HepG2 (cell line): ENCODE data around the gene TSPAN3. TPM values are rescaled to one million over a fixed set of nuclear protein-coding genes. Genes with fewer than 3 reads are reported as not detected.

Experiments
- CCAR2 ChIP-seq: fragments of 200-400 bp; formaldehyde crosslinking; optimal IDR thresholded peaks from 2 replicates; pipeline ENCODE3; 2018; ENCODE audit warnings: low read depth, mild to moderate bottlenecking, low read length, moderate library complexity
- HDAC6 ChIP-seq: fragments of 200-600 bp; sonication (generic); IDR thresholded peaks from 2 replicates; pipeline ENCODE4 v1.7.0; 2017; ENCODE audit warnings: mild to moderate bottlenecking, antibody characterized with exemption, low read length, low read depth
- NFE2L2 ChIP-seq: fragments of 150-350 bp; IDR thresholded peaks from 2 replicates; pipeline ENCODE4 v1.6.1; 2014; ENCODE audit warnings: low read length
- PRMT3 ChIP-seq: sonication (generic); formaldehyde crosslinking; IDR thresholded peaks from 2 replicates; pipeline ENCODE4 v1.8.1; 2022; ENCODE audit warnings: low read depth, mild to moderate bottlenecking, moderate library complexity, missing genetic modification reagents, borderline replicate concordance
- SAFB2 ChIP-seq: sonication (generic); formaldehyde crosslinking; IDR thresholded peaks from 2 replicates; pipeline ENCODE4 v1.5.1; 2020; ENCODE audit warnings: missing genetic modification reagents, low read depth, mild to moderate bottlenecking, borderline replicate concordance
- SAP130 ChIP-seq: IDR thresholded peaks from 2 replicates; pipeline ENCODE4 v1.6.1; 2016; ENCODE audit warnings: low read depth
- SP1 ChIP-seq, 2 experiments: fragments of 450-650 bp in 1 of 2; sonication (generic) in 1 of 2; formaldehyde crosslinking in 1 of 2; IDR thresholded peaks; 2 replicates each; pipeline versions ENCODE4 v1.4.0 to v1.6.1; 2016 to 2020; ENCODE audit warnings: missing genetic modification reagents in 1 of 2
- SP2 ChIP-seq: sonication (generic); formaldehyde crosslinking; IDR thresholded peaks from 2 replicates; pipeline ENCODE4 v1.5.1; 2020; ENCODE audit warnings: mild to moderate bottlenecking, missing genetic modification reagents
- SRSF4 ChIP-seq: fragments of 200-400 bp; formaldehyde crosslinking; IDR thresholded peaks from one replicate; pipeline ENCODE4 v1.6.1; 2018; ENCODE audit warnings: mild to moderate bottlenecking, low read depth, low read length, moderate library complexity; ENCODE audit not compliant: poor library complexity, severe bottlenecking
- ZKSCAN5 ChIP-seq: sonication (generic); formaldehyde crosslinking; IDR thresholded peaks from 2 replicates; pipeline ENCODE4 v1.5.1; 2020; ENCODE audit warnings: mild to moderate bottlenecking, missing genetic modification reagents
- ZNF121 ChIP-seq: sonication (generic); formaldehyde crosslinking; IDR thresholded peaks from 2 replicates; pipeline ENCODE4 v1.5.0; 2020; ENCODE audit warnings: mild to moderate bottlenecking, missing genetic modification reagents
- ZNF124 ChIP-seq: sonication (generic); formaldehyde crosslinking; IDR thresholded peaks from 2 replicates; pipeline ENCODE4 v1.4.0; 2020; ENCODE audit warnings: missing genetic modification reagents
- ZNF17 ChIP-seq: sonication (generic); formaldehyde crosslinking; IDR thresholded peaks from 2 replicates; pipeline ENCODE4 v1.5.0; 2020; ENCODE audit warnings: mild to moderate bottlenecking, missing genetic modification reagents
- ZNF230 ChIP-seq: sonication (generic); formaldehyde crosslinking; IDR thresholded peaks from 2 replicates; pipeline ENCODE4 v1.4.0; 2020; ENCODE audit warnings: mild to moderate bottlenecking, missing genetic modification reagents
- ZNF33A ChIP-seq: sonication (generic); formaldehyde crosslinking; IDR thresholded peaks from 2 replicates; pipeline ENCODE4 v1.5.1; 2020; ENCODE audit warnings: missing genetic modification reagents, mild to moderate bottlenecking, moderate library complexity, borderline replicate concordance
- ZNF598 ChIP-seq: sonication (generic); formaldehyde crosslinking; IDR thresholded peaks from 2 replicates; pipeline ENCODE4 v1.5.1; 2020; ENCODE audit warnings: mild to moderate bottlenecking, missing genetic modification reagents, borderline replicate concordance
- ZNF772 ChIP-seq: sonication (generic); formaldehyde crosslinking; IDR thresholded peaks from 2 replicates; pipeline ENCODE4 v1.5.0; 2020; ENCODE audit warnings: mild to moderate bottlenecking, missing genetic modification reagents
- polyA plus RNA-seq, 8 experiments: library from polyadenylated mRNA; depleted of rRNA in 3 of 8; stranded (reverse) in 7 of 8; unstranded in 1 of 8; fragments of >200 nt; fragmentation: Illumina TruSeq in 4 of 8; extraction: Trizol in 4 of 8; gene quantifications; 2 replicates each; pipeline versions ENCODE4 v1.2.1 to v1.2.3, GENCODE V29; 2011 to 2016; ENCODE audit warnings: low read depth in 4 of 8, missing spikeins in 1 of 8, mixed read lengths in 1 of 8; ENCODE audit not compliant: insufficient read depth in 1 of 8
- total RNA-seq, 5 experiments: library from RNA; depleted of rRNA; stranded (reverse); fragments of >200 nt; fragmentation: Illumina TruSeq; extraction: Trizol; gene quantifications; 2 replicates each; pipeline ENCODE4 v1.2.3, GENCODE V29; 2016; ENCODE audit warnings: low read depth in 1 of 5
- TF ChIP-seq, protein P1 (sequence below): IDR thresholded peaks from 2 replicates; pipeline ENCODE4 v1.4.0; 2020; ENCODE audit warnings: mild to moderate bottlenecking, missing genetic modification reagents
- TF ChIP-seq, protein P2 (sequence below): sonication (generic); formaldehyde crosslinking; IDR thresholded peaks from 2 replicates; pipeline ENCODE4 v1.8.0; 2022; ENCODE audit warnings: mild to moderate bottlenecking, missing genetic modification reagents; ENCODE audit not compliant: insufficient replicate concordance
- TF ChIP-seq, protein P3 (sequence below): sonication (generic); formaldehyde crosslinking; IDR thresholded peaks from 2 replicates; pipeline ENCODE4 v1.4.0; 2020; ENCODE audit warnings: mild to moderate bottlenecking, missing genetic modification reagents, borderline replicate concordance

TSPAN3 gene
- total and polyA plus RNA-seq, 2 of the 13 experiments (the other 11 are each of a cell fraction or from before 2014, with no cell fraction given) = 167 to 170 TPM

DNA sequence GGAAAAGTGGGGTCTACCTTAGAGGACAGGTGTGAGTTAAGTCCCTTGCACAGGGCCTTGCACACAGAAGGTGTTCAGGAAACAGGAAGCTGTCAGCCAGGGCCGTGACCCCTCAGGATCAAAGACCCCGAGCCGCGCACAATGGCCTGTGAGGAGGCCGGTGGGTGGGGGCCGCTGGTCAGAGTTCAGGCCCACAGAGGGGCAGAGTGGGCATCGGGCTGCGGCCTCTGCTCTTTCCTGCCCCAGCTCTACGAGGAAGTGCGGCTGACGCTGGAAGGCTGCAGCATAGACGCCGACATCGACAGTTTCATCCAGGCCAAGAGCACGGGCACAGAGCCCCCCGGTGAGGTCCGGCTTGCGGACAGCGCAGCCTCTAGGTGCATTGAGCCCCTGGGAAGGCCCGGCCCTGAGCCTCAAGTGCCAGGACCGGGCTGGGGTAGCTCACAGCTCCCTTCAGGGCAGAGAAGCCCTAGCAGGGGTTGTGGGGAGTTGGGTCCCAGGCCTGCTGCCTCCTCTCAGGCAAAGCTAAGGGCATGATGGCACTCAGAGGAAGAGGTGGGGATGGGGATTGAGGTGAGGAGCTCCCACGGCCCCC is 38.8 kb downstream of the TSPAN3 start (continued):
- TF ChIP-seq ZNF121 (no peak), HDAC6 (no peak), ZNF230 (0 out of 2 replicates have a peak, but pooled peaks have one; percentile 40), SRSF4 (no peak), ZNF17 (no peak), ZKSCAN5 (no peak), SAFB2 (CRISPR knock-in tag) (peak; percentile 62; the same call in 1 of the 2 replicates), NFE2L2 (no peak), PRMT3 (CRISPR knock-in tag) (no peak), SAP130 (CRISPR knock-in tag) (peak; percentile 78), ZNF772 (CRISPR knock-in tag) (no peak), ZNF124 (CRISPR knock-in tag) (no peak; the same call in 1 of the 2 replicates), SP1 (IDR thresholded peaks at IDR 0.05) (no peak), SP1 (CRISPR knock-in tag; IDR thresholded peaks at IDR 0.05) (no peak), ZNF598 (CRISPR knock-in tag) (0 out of 2 replicates have a peak, but pooled peaks have one; percentile 20), ZNF33A (CRISPR knock-in tag) (no peak), CCAR2 (peak; percentile 21), SP2 (CRISPR knock-in tag) (no peak; the same call in 1 of the 2 replicates)
- TF ChIP-seq, protein P1, sequence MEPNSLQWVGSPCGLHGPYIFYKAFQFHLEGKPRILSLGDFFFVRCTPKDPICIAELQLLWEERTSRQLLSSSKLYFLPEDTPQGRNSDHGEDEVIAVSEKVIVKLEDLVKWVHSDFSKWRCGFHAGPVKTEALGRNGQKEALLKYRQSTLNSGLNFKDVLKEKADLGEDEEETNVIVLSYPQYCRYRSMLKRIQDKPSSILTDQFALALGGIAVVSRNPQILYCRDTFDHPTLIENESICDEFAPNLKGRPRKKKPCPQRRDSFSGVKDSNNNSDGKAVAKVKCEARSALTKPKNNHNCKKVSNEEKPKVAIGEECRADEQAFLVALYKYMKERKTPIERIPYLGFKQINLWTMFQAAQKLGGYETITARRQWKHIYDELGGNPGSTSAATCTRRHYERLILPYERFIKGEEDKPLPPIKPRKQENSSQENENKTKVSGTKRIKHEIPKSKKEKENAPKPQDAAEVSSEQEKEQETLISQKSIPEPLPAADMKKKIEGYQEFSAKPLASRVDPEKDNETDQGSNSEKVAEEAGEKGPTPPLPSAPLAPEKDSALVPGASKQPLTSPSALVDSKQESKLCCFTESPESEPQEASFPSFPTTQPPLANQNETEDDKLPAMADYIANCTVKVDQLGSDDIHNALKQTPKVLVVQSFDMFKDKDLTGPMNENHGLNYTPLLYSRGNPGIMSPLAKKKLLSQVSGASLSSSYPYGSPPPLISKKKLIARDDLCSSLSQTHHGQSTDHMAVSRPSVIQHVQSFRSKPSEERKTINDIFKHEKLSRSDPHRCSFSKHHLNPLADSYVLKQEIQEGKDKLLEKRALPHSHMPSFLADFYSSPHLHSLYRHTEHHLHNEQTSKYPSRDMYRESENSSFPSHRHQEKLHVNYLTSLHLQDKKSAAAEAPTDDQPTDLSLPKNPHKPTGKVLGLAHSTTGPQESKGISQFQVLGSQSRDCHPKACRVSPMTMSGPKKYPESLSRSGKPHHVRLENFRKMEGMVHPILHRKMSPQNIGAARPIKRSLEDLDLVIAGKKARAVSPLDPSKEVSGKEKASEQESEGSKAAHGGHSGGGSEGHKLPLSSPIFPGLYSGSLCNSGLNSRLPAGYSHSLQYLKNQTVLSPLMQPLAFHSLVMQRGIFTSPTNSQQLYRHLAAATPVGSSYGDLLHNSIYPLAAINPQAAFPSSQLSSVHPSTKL (CRISPR knock-in tag) = peak; percentile 79
- TF ChIP-seq, protein P2, sequence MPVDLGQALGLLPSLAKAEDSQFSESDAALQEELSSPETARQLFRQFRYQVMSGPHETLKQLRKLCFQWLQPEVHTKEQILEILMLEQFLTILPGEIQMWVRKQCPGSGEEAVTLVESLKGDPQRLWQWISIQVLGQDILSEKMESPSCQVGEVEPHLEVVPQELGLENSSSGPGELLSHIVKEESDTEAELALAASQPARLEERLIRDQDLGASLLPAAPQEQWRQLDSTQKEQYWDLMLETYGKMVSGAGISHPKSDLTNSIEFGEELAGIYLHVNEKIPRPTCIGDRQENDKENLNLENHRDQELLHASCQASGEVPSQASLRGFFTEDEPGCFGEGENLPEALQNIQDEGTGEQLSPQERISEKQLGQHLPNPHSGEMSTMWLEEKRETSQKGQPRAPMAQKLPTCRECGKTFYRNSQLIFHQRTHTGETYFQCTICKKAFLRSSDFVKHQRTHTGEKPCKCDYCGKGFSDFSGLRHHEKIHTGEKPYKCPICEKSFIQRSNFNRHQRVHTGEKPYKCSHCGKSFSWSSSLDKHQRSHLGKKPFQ (CRISPR knock-in tag) = no peak
- TF ChIP-seq, protein P3, sequence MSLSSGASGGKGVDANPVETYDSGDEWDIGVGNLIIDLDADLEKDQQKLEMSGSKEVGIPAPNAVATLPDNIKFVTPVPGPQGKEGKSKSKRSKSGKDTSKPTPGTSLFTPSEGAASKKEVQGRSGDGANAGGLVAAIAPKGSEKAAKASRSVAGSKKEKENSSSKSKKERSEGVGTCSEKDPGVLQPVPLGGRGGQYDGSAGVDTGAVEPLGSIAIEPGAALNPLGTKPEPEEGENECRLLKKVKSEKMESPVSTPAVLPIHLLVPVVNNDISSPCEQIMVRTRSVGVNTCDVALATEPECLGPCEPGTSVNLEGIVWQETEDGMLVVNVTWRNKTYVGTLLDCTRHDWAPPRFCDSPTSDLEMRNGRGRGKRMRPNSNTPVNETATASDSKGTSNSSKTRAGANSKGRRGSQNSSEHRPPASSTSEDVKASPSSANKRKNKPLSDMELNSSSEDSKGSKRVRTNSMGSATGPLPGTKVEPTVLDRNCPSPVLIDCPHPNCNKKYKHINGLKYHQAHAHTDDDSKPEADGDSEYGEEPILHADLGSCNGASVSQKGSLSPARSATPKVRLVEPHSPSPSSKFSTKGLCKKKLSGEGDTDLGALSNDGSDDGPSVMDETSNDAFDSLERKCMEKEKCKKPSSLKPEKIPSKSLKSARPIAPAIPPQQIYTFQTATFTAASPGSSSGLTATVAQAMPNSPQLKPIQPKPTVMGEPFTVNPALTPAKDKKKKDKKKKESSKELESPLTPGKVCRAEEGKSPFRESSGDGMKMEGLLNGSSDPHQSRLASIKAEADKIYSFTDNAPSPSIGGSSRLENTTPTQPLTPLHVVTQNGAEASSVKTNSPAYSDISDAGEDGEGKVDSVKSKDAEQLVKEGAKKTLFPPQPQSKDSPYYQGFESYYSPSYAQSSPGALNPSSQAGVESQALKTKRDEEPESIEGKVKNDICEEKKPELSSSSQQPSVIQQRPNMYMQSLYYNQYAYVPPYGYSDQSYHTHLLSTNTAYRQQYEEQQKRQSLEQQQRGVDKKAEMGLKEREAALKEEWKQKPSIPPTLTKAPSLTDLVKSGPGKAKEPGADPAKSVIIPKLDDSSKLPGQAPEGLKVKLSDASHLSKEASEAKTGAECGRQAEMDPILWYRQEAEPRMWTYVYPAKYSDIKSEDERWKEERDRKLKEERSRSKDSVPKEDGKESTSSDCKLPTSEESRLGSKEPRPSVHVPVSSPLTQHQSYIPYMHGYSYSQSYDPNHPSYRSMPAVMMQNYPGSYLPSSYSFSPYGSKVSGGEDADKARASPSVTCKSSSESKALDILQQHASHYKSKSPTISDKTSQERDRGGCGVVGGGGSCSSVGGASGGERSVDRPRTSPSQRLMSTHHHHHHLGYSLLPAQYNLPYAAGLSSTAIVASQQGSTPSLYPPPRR (CRISPR knock-in tag) = peak; percentile 82
